Cardiac fibroblast (primary cell): ENCODE measurements around the gene NHS.

ENCODE experiments used
- DNase-seq, 2 donors: peaks; one replicate each; pipeline versions ENCODE4 v3.0.0 to v3.0.0-alpha.2; 2010; ENCODE audit warnings: low read depth in 2 of 2
- H3K4me3 ChIP-seq, 2 donors: replicated peaks in 1 of 2; 1 replicate in 1 of 2; 2 replicates in 1 of 2; pipeline ENCODE4 v1.5.1; 2011; ENCODE audit warnings: low read depth in 2 of 2, low read length in 2 of 2, mild to moderate bottlenecking in 2 of 2, moderate library complexity in 1 of 2
- TF ChIP-seq, protein P1 (sequence below): IDR thresholded peaks from one replicate; pipeline ENCODE4 v1.5.1; 2011; ENCODE audit warnings: low read depth, mild to moderate bottlenecking, low read length, inconsistent platforms

Gene NHS

DNA sequence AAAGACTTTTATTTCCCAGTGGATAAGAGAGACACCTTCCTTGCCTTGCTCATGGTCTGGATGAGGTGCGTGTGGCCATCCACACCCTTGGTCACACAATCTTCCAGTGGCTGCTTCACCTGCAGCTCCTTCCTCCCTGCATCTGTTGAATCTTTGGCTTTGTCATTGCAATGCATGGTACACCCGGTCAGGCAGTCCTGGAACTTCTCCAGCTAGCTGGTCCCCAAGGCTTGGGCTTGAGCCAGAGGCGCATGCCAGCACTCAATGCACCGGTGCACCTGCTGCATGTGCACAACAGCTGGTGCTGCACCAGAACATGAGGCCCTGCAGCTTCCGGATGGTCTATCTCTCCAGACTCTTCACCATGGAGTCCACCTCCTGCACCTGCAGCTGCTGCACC, 394.0 kb downstream of the NHS start:
- TF ChIP-seq, protein P1, sequence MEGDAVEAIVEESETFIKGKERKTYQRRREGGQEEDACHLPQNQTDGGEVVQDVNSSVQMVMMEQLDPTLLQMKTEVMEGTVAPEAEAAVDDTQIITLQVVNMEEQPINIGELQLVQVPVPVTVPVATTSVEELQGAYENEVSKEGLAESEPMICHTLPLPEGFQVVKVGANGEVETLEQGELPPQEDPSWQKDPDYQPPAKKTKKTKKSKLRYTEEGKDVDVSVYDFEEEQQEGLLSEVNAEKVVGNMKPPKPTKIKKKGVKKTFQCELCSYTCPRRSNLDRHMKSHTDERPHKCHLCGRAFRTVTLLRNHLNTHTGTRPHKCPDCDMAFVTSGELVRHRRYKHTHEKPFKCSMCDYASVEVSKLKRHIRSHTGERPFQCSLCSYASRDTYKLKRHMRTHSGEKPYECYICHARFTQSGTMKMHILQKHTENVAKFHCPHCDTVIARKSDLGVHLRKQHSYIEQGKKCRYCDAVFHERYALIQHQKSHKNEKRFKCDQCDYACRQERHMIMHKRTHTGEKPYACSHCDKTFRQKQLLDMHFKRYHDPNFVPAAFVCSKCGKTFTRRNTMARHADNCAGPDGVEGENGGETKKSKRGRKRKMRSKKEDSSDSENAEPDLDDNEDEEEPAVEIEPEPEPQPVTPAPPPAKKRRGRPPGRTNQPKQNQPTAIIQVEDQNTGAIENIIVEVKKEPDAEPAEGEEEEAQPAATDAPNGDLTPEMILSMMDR: no peak
- no peak overlapping the region for H3K4me3 ChIP-seq
- no peak for DNase-seq

DNA sequence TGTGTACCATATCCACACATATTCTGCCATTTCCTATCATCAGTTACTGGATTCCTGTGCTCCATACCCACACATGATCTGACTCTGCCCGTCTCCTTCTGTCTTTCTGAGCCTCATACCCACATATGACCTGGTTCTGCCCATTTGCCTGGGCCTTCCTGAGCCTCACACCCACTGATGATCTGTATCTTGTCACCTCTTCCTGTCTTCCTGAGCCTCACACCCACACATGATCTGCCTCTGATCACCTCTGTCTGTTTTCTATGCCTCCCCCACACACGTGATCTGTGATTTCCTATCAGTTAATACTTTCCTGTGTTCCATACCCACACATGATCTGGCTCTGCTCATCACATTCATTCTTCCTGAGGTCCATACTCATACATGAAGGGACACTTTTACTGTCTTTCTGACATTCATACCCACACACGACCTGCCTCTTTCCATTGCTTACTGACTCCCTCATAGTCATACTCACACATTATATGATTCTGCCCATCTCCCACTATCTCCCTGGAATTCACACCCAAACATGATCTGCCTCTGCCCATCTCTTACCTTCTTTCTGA, 394.8 kb downstream of the NHS start:
- H3K4me3 ChIP-seq: no peak overlapping the region
- no peak for DNase-seq
- TF ChIP-seq, protein P1: no peak

DNA sequence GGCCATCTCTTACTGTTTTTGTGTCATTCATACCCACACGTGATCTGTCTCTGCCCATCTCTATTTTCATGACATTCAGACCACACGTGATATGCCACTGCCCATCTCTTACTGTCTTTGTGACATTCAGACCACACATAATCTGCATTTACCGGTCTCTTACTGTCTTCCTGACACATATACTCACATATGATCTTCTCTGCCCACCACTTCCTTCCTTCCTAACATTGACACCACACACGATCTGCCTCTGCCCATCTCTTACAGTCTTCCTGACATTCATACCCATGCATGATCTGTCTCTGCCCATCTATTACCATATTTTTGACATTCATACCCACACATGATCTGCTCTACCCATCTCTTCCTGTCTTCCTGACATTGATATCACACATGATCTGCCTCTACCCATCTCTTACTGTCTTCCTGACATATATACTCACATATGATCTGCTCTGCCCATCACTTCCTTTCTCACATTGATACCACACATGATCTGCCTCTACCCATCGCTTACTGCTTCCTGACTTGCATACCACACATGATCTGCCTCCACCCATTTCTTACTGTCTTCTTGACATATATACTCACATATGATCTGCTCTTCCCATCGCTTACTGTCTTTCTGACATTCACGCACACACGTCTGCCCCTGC, 398.3 kb downstream of the NHS start:
- H3K4me3 ChIP-seq: no peak overlapping the region
- DNase-seq: no peak
- TF ChIP-seq, protein P1: no peak

DNA sequence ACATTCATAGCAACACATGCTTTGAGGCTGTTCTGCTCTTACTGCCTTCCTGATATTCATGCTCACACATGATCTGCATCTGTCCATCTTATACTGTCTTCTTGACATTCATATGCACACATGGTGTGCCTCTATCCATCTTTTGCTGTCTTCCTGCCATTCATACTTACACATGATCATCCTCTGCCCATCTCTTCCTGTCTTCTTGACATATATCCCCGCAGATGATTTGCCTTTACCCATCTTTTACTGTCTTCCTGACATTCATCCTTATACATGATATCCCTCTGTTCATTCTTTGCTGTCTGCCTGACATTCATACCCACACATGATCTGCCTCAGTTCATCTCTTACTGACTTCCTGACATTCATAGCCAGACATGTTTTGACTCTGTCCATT, 399.1 kb downstream of the NHS start:
- H3K4me3 ChIP-seq: no peak overlapping the region
- DNase-seq: no peak
- TF ChIP-seq, protein P1: no peak

DNA sequence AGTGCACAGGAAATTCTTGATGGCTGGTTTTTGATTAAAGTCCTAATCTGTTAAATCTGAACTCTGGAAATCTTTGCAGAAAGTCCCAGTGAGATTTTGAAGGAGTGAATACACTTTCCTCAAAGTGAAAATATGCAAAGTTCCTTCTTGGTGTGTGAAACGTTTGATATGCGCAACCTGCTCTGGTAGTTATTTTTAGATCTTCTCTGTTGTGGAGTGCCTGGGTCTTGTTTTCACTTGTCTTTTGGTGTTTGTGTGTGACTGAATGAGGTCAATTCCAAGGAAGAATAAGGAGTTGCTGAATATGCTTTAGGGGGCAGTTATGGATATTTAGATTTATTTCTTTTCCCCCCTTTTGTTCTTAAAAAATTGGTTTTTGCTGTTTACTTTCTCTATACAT, 404.0 kb downstream of the NHS start:
- no peak overlapping the region for H3K4me3 ChIP-seq
- TF ChIP-seq, protein P1: no peak
- no peak for DNase-seq

DNA sequence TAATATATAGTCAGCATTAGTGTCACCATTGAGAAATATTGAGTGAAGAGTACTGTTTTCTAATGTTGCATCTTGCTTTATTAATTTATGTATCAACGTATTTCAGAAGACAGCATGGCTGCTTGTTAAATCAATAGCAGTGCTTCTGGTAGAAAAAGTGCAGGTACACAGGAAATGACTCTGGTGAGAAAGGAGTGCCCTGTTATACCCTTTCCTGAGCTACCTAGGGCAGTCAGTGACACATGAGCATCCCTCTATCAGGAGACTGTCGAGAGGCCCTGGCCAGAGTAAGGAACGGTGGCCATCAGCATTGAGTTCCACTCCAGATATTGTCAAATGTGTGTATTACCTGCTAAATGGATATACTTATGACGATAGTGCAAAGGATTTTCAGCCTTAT, 404.4 kb downstream of the NHS start:
- no peak overlapping the region for H3K4me3 ChIP-seq
- TF ChIP-seq, protein P1: no peak
- DNase-seq: no peak
